Panc1 (cell line): ENCODE measurements around the gene BCORL1. TPM values are rescaled to one million over a fixed set of nuclear protein-coding genes. Genes with fewer than 3 reads are reported as not detected.

Source experiments
- ATAC-seq: fragments of 200-7000 bp; cut with Tn5 transposase; 2 replicates; pipeline ENCODE4 v1.9.1; 2020; ENCODE audit warnings: mild to moderate bottlenecking, moderate library complexity
- BruUV-seq: library from RNA; stranded (reverse); fragments of 400-500 nt; replicated peaks from 2 replicates; lab custom pipeline; 2021; lab: Mats Ljungman, UMichigan
- CTCF ChIA-PET: fragments of 300-600 bp; sonication (Branson Sonifier 250); formaldehyde crosslinking; loops from one replicate; lab custom pipeline; 2022; ENCODE audit warnings: antibody characterized with exemption; lab: Charles Lee
- POLR2A ChIA-PET: fragments of 300-600 bp; sonication (Branson Sonifier 250); formaldehyde crosslinking; loops from one replicate; lab custom pipeline; 2022; ENCODE audit warnings: antibody characterized with exemption; lab: Charles Lee
- DNase-seq: peaks from one replicate; pipeline ENCODE4 v3.0.0-alpha.2; 2010; ENCODE audit warnings: low read depth, low spot score
- H3K27ac ChIP-seq: 2 replicates; pipeline ENCODE4 v1.5.1; 2011; ENCODE audit warnings: mild to moderate bottlenecking, low read length, inconsistent platforms
- H3K27me3 ChIP-seq: fragments of 200-500 bp; sonication (Bioruptor generic); 2 replicates; pipeline ENCODE4 v1.6.0; 2014; ENCODE audit warnings: low read length, inconsistent platforms; ENCODE audit not compliant: control insufficient read depth, insufficient read depth
- H3K36me3 ChIP-seq: fragments of 200-500 bp; sonication (Bioruptor generic); 2 replicates; pipeline ENCODE4 v1.5.1; 2014; ENCODE audit warnings: inconsistent platforms, mild to moderate bottlenecking, low read length, moderate library complexity; ENCODE audit not compliant: control insufficient read depth, insufficient read depth
- H3K4me1 ChIP-seq: 2 replicates; pipeline ENCODE4 v1.5.1; 2011; ENCODE audit warnings: inconsistent platforms, mild to moderate bottlenecking, low read length, moderate library complexity; ENCODE audit not compliant: control insufficient read depth, insufficient read depth
- H3K4me3 ChIP-seq, 2 experiments: 2 replicates each; pipeline ENCODE4 v1.5.1; 2011 to 2012; ENCODE audit warnings: low read depth in 2 of 2, low read length in 2 of 2, mild to moderate bottlenecking in 2 of 2, inconsistent platforms in 1 of 2, moderate library complexity in 1 of 2
- H3K9me3 ChIP-seq: fragments of 200-500 bp; sonication (Bioruptor generic); 2 replicates; pipeline ENCODE4 v1.5.1; 2014; ENCODE audit warnings: low read depth, mild to moderate bottlenecking, inconsistent platforms, low read length, moderate library complexity; ENCODE audit not compliant: control insufficient read depth, insufficient read depth
- POLR2AphosphoS5 ChIP-seq: IDR thresholded peaks from 2 replicates; pipeline ENCODE4 v1.6.1; 2012; ENCODE audit warnings: mild to moderate bottlenecking, low read depth, low read length, moderate library complexity
- SIN3A ChIP-seq: IDR thresholded peaks from 2 replicates; pipeline ENCODE4 v1.6.1; 2012; ENCODE audit warnings: low read depth, mild to moderate bottlenecking, low read length, moderate library complexity, borderline replicate concordance; ENCODE audit not compliant: insufficient read depth
- TCF7L2 ChIP-seq: IDR thresholded peaks from 2 replicates; pipeline ENCODE4 v1.6.1; 2011; ENCODE audit warnings: mild to moderate bottlenecking, low read depth, low read length, inconsistent platforms
- in situ Hi-C: cut with HindIII; loops from 2 replicates; pipeline ENCODE4 v1.10.0; 2016; ENCODE audit warnings: low sequenced_read_pairs, low pct_unique_long_range_greater_than_20kb
- intact Hi-C: fragments of 100-400 bp; cut with micrococcal nuclease; formaldehyde crosslinking; loops from one replicate; pipeline ENCODE4 v1.10.0; 2022; ENCODE audit not compliant: unreplicated experiment
- total RNA-seq: library from RNA; stranded (reverse); gene quantifications from one replicate; pipeline ENCODE4 v1.2.1, GENCODE V29; 2021; ENCODE audit not compliant: unreplicated experiment
- TF ChIP-seq, protein P1 (sequence below), 2 experiments: IDR thresholded peaks; 2 replicates each; pipeline ENCODE4 v1.6.1; 2011 to 2012; ENCODE audit warnings: low read depth in 2 of 2, control low read depth in 1 of 2, low read length in 1 of 2, mild to moderate bottlenecking in 1 of 2, moderate library complexity in 1 of 2; ENCODE audit not compliant: insufficient read depth in 1 of 2
- TF ChIP-seq, protein P2 (sequence below): fragments of 450-650 bp; IDR thresholded peaks from 2 replicates; pipeline ENCODE4 v1.5.1; 2017; ENCODE audit warnings: mild to moderate bottlenecking

The BCORL1 gene
- total RNA-seq, 1 experiment from 2014 or later: 67.4 TPM

DNA sequence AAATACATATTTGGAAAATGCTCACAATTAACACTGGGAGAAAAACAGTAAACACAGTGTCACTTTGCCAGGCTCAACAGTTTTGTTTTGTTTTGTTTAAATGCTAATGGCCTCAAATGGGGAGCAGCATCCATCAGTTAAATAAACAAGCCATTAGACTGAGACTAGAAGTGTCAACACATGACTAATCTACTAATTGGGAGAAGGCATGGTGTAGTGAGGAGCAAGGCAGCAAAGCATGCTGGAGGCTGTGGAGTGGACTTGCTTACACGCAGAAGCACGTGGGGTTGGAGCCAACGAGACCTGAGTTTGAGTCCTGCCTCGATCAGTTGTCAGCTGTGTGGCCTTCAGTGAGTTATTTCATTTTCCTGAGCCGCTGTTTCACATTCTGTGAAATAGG lies 47.5 kb upstream of the BCORL1 start:
- no peaks in the 10 kb centered on the region for H3K36me3 ChIP-seq
- H3K27me3 ChIP-seq: no peaks in the 10 kb centered on the region
- no TSS peak for BruUV-seq
- ChIA-PET POLR2A (no interaction called here), CTCF (no interaction called here)
- no peak for DNase-seq
- no peak overlapping the region for H3K4me3 ChIP-seq
- intact Hi-C loops: loop anchor here (5.0 kb wide), 1 partner anchor 47 kb away; the partner anchor contains the start of gene BCORL1
- H3K27ac ChIP-seq: no peak overlapping the region
- no peak for TF ChIP-seq TCF7L2
- TF ChIP-seq POLR2AphosphoS5: no peak
- TF ChIP-seq, protein P1, sequence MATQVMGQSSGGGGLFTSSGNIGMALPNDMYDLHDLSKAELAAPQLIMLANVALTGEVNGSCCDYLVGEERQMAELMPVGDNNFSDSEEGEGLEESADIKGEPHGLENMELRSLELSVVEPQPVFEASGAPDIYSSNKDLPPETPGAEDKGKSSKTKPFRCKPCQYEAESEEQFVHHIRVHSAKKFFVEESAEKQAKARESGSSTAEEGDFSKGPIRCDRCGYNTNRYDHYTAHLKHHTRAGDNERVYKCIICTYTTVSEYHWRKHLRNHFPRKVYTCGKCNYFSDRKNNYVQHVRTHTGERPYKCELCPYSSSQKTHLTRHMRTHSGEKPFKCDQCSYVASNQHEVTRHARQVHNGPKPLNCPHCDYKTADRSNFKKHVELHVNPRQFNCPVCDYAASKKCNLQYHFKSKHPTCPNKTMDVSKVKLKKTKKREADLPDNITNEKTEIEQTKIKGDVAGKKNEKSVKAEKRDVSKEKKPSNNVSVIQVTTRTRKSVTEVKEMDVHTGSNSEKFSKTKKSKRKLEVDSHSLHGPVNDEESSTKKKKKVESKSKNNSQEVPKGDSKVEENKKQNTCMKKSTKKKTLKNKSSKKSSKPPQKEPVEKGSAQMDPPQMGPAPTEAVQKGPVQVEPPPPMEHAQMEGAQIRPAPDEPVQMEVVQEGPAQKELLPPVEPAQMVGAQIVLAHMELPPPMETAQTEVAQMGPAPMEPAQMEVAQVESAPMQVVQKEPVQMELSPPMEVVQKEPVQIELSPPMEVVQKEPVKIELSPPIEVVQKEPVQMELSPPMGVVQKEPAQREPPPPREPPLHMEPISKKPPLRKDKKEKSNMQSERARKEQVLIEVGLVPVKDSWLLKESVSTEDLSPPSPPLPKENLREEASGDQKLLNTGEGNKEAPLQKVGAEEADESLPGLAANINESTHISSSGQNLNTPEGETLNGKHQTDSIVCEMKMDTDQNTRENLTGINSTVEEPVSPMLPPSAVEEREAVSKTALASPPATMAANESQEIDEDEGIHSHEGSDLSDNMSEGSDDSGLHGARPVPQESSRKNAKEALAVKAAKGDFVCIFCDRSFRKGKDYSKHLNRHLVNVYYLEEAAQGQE (IDR thresholded peaks at IDR 0.05; ENCODE audit: insufficient read depth in 1 of 2, low read depth in 2 of 2, low read length in 1 of 2): no peak
- no peak for TF ChIP-seq SIN3A
- TF ChIP-seq, protein P2, sequence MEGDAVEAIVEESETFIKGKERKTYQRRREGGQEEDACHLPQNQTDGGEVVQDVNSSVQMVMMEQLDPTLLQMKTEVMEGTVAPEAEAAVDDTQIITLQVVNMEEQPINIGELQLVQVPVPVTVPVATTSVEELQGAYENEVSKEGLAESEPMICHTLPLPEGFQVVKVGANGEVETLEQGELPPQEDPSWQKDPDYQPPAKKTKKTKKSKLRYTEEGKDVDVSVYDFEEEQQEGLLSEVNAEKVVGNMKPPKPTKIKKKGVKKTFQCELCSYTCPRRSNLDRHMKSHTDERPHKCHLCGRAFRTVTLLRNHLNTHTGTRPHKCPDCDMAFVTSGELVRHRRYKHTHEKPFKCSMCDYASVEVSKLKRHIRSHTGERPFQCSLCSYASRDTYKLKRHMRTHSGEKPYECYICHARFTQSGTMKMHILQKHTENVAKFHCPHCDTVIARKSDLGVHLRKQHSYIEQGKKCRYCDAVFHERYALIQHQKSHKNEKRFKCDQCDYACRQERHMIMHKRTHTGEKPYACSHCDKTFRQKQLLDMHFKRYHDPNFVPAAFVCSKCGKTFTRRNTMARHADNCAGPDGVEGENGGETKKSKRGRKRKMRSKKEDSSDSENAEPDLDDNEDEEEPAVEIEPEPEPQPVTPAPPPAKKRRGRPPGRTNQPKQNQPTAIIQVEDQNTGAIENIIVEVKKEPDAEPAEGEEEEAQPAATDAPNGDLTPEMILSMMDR: no peak
- in situ Hi-C loops: no loop called here
- peaks cover 8% of the 10 kb centered on the region; the same call in 1 of the 2 replicates for H3K4me1 ChIP-seq
- no peaks in the 10 kb centered on the region for H3K9me3 ChIP-seq
- ATAC-seq: no peak

DNA sequence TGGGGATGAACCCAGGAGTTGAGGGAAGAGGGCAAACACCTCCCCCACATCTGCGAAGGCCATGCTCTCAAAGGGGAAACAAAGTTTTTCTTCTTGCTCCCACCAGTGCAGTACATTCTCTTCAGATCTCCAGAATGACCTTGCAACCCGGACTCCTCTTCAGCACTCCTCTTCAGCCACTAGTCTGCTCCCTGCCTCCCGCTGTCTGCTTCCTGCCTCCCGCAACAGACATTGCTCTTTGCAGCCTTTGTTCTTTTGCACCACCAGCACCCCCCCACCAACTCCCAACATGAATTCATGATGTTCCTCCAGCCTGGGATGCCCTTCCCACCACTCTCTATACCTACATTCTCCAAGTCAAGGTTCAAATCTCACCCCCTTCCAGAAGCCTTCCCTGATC lies 44.4 kb upstream of the BCORL1 start:
- no peak for ATAC-seq

More for the DNA sequence above, 44.4 kb upstream of the BCORL1 start:
- no TSS peak for BruUV-seq
- no peak for DNase-seq
- H3K4me3 ChIP-seq: no peak overlapping the region
- no peak for TF ChIP-seq SIN3A
- no peak for TF ChIP-seq TCF7L2
- TF ChIP-seq, protein P2: no peak
- TF ChIP-seq, protein P1 (IDR thresholded peaks at IDR 0.05; ENCODE audit: insufficient read depth in 1 of 2, low read depth in 2 of 2, low read length in 1 of 2): no peak
- no peak for TF ChIP-seq POLR2AphosphoS5
- H3K27ac ChIP-seq: no peak overlapping the region
- in situ Hi-C loops: no loop called here
- peaks cover 5% of the 10 kb centered on the region; the same call in 1 of the 2 replicates for H3K4me1 ChIP-seq
- H3K27me3 ChIP-seq: no peaks in the 10 kb centered on the region
- H3K36me3 ChIP-seq: no peaks in the 10 kb centered on the region
- intact Hi-C loops: no loop called here
- ChIA-PET CTCF (no interaction called here), POLR2A (no interaction called here)
- no peaks in the 10 kb centered on the region for H3K9me3 ChIP-seq
